GM23338 (cell line): ENCODE data around the gene RIN3. TPM values are rescaled to one million over a fixed set of nuclear protein-coding genes. Genes with fewer than 3 reads are reported as not detected.

Experiments
- ATAC-seq: fragments of 200-7000 bp; cut with Tn5 transposase; 3 replicates; pipeline ENCODE4 v1.9.1; 2020
- DNase-seq: peaks from one replicate; pipeline ENCODE4 v3.0.0-alpha.2; 2015; ENCODE audit warnings: low spot score
- H2AFZ ChIP-seq: fragments of 200-600 bp; sonication (generic); 2 replicates; pipeline ENCODE4 v1.8.0; 2016; ENCODE audit warnings: antibody characterized with exemption, mild to moderate bottlenecking, moderate library complexity
- H3F3A ChIP-seq: fragments of 200-600 bp; sonication (generic); replicated peaks from 2 replicates; pipeline ENCODE4 v1.8.0; 2017; ENCODE audit warnings: antibody characterized with exemption, mixed run types, low read depth
- H3K27ac ChIP-seq: fragments of 200-600 bp; sonication (generic); 2 replicates; pipeline ENCODE4 v1.6.1; 2016; ENCODE audit warnings: low read depth
- H3K27me3 ChIP-seq: fragments of 200-600 bp; sonication (generic); 2 replicates; pipeline ENCODE4 v1.8.0; 2016; ENCODE audit warnings: mild to moderate bottlenecking, mixed run types, moderate library complexity; ENCODE audit not compliant: insufficient read depth
- H3K36me3 ChIP-seq: fragments of 200-600 bp; sonication (generic); 2 replicates; pipeline ENCODE4 v1.8.0; 2016; ENCODE audit warnings: mild to moderate bottlenecking; ENCODE audit not compliant: insufficient read depth
- H3K4me1 ChIP-seq: fragments of 200-600 bp; sonication (generic); 2 replicates; pipeline ENCODE4 v1.8.0; 2016; ENCODE audit warnings: mild to moderate bottlenecking, moderate library complexity; ENCODE audit not compliant: insufficient read depth
- H3K4me2 ChIP-seq: fragments of 200-600 bp; sonication (generic); 2 replicates; pipeline ENCODE4 v1.7.1; 2017; ENCODE audit warnings: mixed run types
- H3K4me3 ChIP-seq: fragments of 200-600 bp; sonication (generic); 2 replicates; pipeline ENCODE4 v1.6.1; 2016; ENCODE audit warnings: mixed run types
- H3K79me2 ChIP-seq: fragments of 200-600 bp; sonication (generic); replicated peaks from 2 replicates; pipeline ENCODE4 v1.8.0; 2017; ENCODE audit warnings: mild to moderate bottlenecking; ENCODE audit not compliant: insufficient read depth
- H3K9me2 ChIP-seq: fragments of 200-600 bp; sonication (generic); 2 replicates; pipeline ENCODE4 v1.8.0; 2017; ENCODE audit not compliant: insufficient read depth
- H4K20me1 ChIP-seq: fragments of 200-600 bp; sonication (generic); replicated peaks from 2 replicates; pipeline ENCODE4 v1.8.0; 2017; ENCODE audit warnings: mild to moderate bottlenecking; ENCODE audit not compliant: insufficient read depth
- H3K27ac Mint-ChIP-seq: 2 replicates; pipeline ENCODE4 v1.8.0; 2020; ENCODE audit warnings: inconsistent platforms, mild to moderate bottlenecking, moderate library complexity, mixed read lengths
- H3K27me3 Mint-ChIP-seq: 3 replicates; pipeline ENCODE4 v1.8.0; 2022; ENCODE audit warnings: low read depth, mild to moderate bottlenecking, moderate library complexity, mixed read lengths, inconsistent platforms; ENCODE audit not compliant: insufficient read depth, poor library complexity
- H3K36me3 Mint-ChIP-seq: 3 replicates; pipeline ENCODE4 v1.8.0; 2021; ENCODE audit warnings: low read depth, mild to moderate bottlenecking, inconsistent platforms, moderate library complexity, mixed read lengths
- H3K4me1 Mint-ChIP-seq: 3 replicates; pipeline ENCODE4 v1.8.0; 2020; ENCODE audit warnings: mild to moderate bottlenecking, inconsistent platforms, mixed read lengths
- H3K4me3 Mint-ChIP-seq: 3 replicates; pipeline ENCODE4 v1.8.0; 2021; ENCODE audit warnings: moderate library complexity, mild to moderate bottlenecking, inconsistent platforms, mixed read lengths
- H3K9me3 Mint-ChIP-seq: 3 replicates; pipeline ENCODE4 v1.8.0; 2020; ENCODE audit warnings: moderate library complexity, mild to moderate bottlenecking, inconsistent platforms, mixed read lengths
- CTCF ChIP-seq, 2 experiments: fragments of 200-600 bp in 1 of 2; sonication (generic) in 1 of 2; conservative IDR thresholded peaks; 2 replicates each; pipeline versions ENCODE4 v1.5.1 to v1.6.1; 2016 to 2017; ENCODE audit warnings: antibody characterized with exemption in 2 of 2, low read depth in 2 of 2, mild to moderate bottlenecking in 2 of 2, moderate library complexity in 1 of 2
- ETS1 ChIP-seq: IDR thresholded peaks from 2 replicates; pipeline ENCODE4 v1.6.1; 2016; ENCODE audit warnings: antibody characterized with exemption
- EZH2 ChIP-seq: fragments of 200-600 bp; sonication (generic); IDR thresholded peaks from one replicate; pipeline ENCODE4 v1.8.0; 2017; ENCODE audit warnings: antibody characterized with exemption, mild to moderate bottlenecking, low read depth; ENCODE audit not compliant: unreplicated experiment
- EZH2phosphoT487 ChIP-seq: fragments of 200-600 bp; sonication (generic); IDR thresholded peaks from one replicate; pipeline ENCODE4 v1.8.1; 2018; ENCODE audit warnings: antibody characterized with exemption; ENCODE audit not compliant: unreplicated experiment
- JUNB ChIP-seq: IDR thresholded peaks from one replicate; pipeline ENCODE4 v1.6.1; 2016; ENCODE audit warnings: antibody characterized with exemption; ENCODE audit not compliant: unreplicated experiment
- REST ChIP-seq: IDR thresholded peaks from one replicate; pipeline ENCODE4 v1.6.1; 2018; ENCODE audit warnings: antibody characterized with exemption; ENCODE audit not compliant: unreplicated experiment
- ZNF114 ChIP-seq: fragments of 250-450 bp; sonication (Bioruptor Pico); IDR thresholded peaks from 2 replicates; pipeline ENCODE4 v1.5.0; 2020; ENCODE audit warnings: mild to moderate bottlenecking, moderate library complexity
- ZNF462 ChIP-seq: fragments of 250-450 bp; sonication (Bioruptor Pico); IDR thresholded peaks from 2 replicates; pipeline ENCODE4 v1.5.0; 2020; ENCODE audit warnings: mild to moderate bottlenecking, moderate library complexity
- polyA plus RNA-seq: library from polyadenylated mRNA; unstranded; fragments of >200 nt; fragmentation: Nextera tagmentation; extraction: Ambion mirVana; gene quantifications from 2 replicates; pipeline ENCODE4 v1.2.1, GENCODE V29; 2016
- total RNA-seq: library from RNA; depleted of rRNA; stranded (reverse); fragments of >200 nt; shearing (Covaris generic); gene quantifications from 2 replicates; pipeline ENCODE4 v1.2.3, GENCODE V29; 2014

Gene RIN3
- total and polyA plus RNA-seq, 2 experiments from 2014 or later: 0.97 to 1.5 TPM

- Histone ChIP-seq H3K79me2 (no peaks in the 10 kb centered on the region), H3K4me2 (no peak overlapping the region), H3K4me1 (no peaks in the 10 kb centered on the region), H2AFZ (no peak overlapping the region), H3K27ac (no peak overlapping the region), H3K36me3 (no peaks in the 10 kb centered on the region), H3F3A (no peaks in the 10 kb centered on the region), H3K4me3 (no peak overlapping the region), H3K27me3 (no peaks in the 10 kb centered on the region), H4K20me1 (no peaks in the 10 kb centered on the region), H3K9me2 (no peaks in the 10 kb centered on the region)
- Mint-ChIP-seq H3K27me3 (peaks cover 9% of the 10 kb centered on the region), H3K27ac (no peak overlapping the region), H3K4me3 (no peak overlapping the region), H3K36me3 (no peaks in the 10 kb centered on the region), H3K9me3 (no peaks in the 10 kb centered on the region; the same call in 2 of the 3 replicates), H3K4me1 (peaks cover 10% of the 10 kb centered on the region)
- ATAC-seq (no peak), DNase-seq (no peak)
- TF ChIP-seq ZNF462 (CRISPR knock-in tag) (no peak), JUNB (no peak), ZNF114 (CRISPR knock-in tag) (no peak)
These were observed 42.0 kb downstream of the RIN3 start for GRCh38 chr14:92555465-92556111.

GRCh38 chr14:92556255-92556741 is 42.7 kb downstream of the RIN3 start:
- DNase-seq (no peak), ATAC-seq (no peak)
- no peak overlapping the region for H3K27ac Mint-ChIP-seq
- TF ChIP-seq REST (no peak), EZH2phosphoT487 (no peak), ZNF114 (CRISPR knock-in tag) (no peak), JUNB (no peak), EZH2 (no peak), CTCF (conservative IDR thresholded peaks at IDR 0.05; ENCODE audit: low read depth in 2 of 2) (no peak), ETS1 (no peak)

More at GRCh38 chr14:92556255-92556741, 42.7 kb downstream of the RIN3 start:
- Mint-ChIP-seq H3K9me3 (no peaks in the 10 kb centered on the region; the same call in 2 of the 3 replicates), H3K4me3 (no peak overlapping the region), H3K36me3 (no peaks in the 10 kb centered on the region), H3K27me3 (peaks cover 9% of the 10 kb centered on the region), H3K4me1 (peaks cover 10% of the 10 kb centered on the region)
- H3K27ac ChIP-seq: no peak overlapping the region
- no peaks in the 10 kb centered on the region for H3K9me2 ChIP-seq
- no peak overlapping the region for H3K4me2 ChIP-seq
- no peak overlapping the region for H2AFZ ChIP-seq
- H3K27me3 ChIP-seq: no peaks in the 10 kb centered on the region
- no peak overlapping the region for H3K4me3 ChIP-seq
- H3K79me2 ChIP-seq: no peaks in the 10 kb centered on the region
- no peaks in the 10 kb centered on the region for H3F3A ChIP-seq
- no peaks in the 10 kb centered on the region for H4K20me1 ChIP-seq
- H3K36me3 ChIP-seq: no peaks in the 10 kb centered on the region
- H3K4me1 ChIP-seq: no peaks in the 10 kb centered on the region
